SK-N-SH (cell line): ENCODE results near the gene CHPF2. TPM values are rescaled to one million over a fixed set of nuclear protein-coding genes. Genes with fewer than 3 reads are reported as not detected.

Experiments used
- CTCF ChIA-PET: fragments of 300-600, 350-600 bp; formaldehyde crosslinking; extraction: SDS; loops from one replicate; lab custom pipeline; 2021; lab: Yijun Ruan, JAX
- POLR2A ChIA-PET: fragments of 350-600 bp; sonication (Branson Sonifier 250); formaldehyde crosslinking; extraction: SDS; loops from one replicate; lab custom pipeline; 2020; ENCODE audit warnings: antibody characterized with exemption, inconsistent platforms; lab: Yijun Ruan, JAX
- DNase-seq: peaks from one replicate; pipeline ENCODE4 v3.0.0; 2012
- H2AFZ ChIP-seq: fragments of 200-600 bp; sonication (generic); 2 replicates; pipeline ENCODE4 v1.8.1; 2016; ENCODE audit warnings: antibody characterized with exemption, mild to moderate bottlenecking, low read depth
- H3F3A ChIP-seq: fragments of 200-600 bp; sonication (generic); replicated peaks from 2 replicates; pipeline ENCODE3; 2016; ENCODE audit warnings: antibody characterized with exemption, mild to moderate bottlenecking; ENCODE audit not compliant: insufficient read depth
- H3K27ac ChIP-seq, 2 experiments: fragments of 200-500 bp in 1 of 2; fragments of 200-600 bp in 1 of 2; sonication (Bioruptor generic) in 1 of 2; sonication (generic), shearing (Covaris generic) in 1 of 2; 2 replicates each; pipeline versions ENCODE4 v1.5.1 to v1.6.1; 2014 to 2016; ENCODE audit warnings: low read depth in 2 of 2, inconsistent platforms in 1 of 2, low read length in 1 of 2, mild to moderate bottlenecking in 1 of 2, mixed read lengths in 1 of 2
- H3K27me3 ChIP-seq: fragments of 200-600 bp; sonication (generic), shearing (Covaris generic); 2 replicates; pipeline ENCODE4 v1.6.1; 2016; ENCODE audit warnings: mixed run types; ENCODE audit not compliant: insufficient read depth
- H3K36me3 ChIP-seq, 2 experiments: fragments of 200-500 bp in 1 of 2; fragments of 200-600 bp in 1 of 2; sonication (Bioruptor generic) in 1 of 2; sonication (generic) in 1 of 2; replicated peaks in 1 of 2; 2 replicates each; pipeline versions ENCODE3 to v1.5.1; 2014 to 2016; ENCODE audit warnings: low read length in 1 of 2, mild to moderate bottlenecking in 1 of 2; ENCODE audit not compliant: insufficient read depth in 2 of 2, control insufficient read depth in 1 of 2
- H3K4me1 ChIP-seq, 2 experiments: fragments of 200-500 bp in 1 of 2; fragments of 200-600 bp in 1 of 2; sonication (Bioruptor generic) in 1 of 2; sonication (generic), shearing (Covaris generic) in 1 of 2; 2 replicates each; pipeline versions ENCODE4 v1.5.1 to v1.6.1; 2014 to 2016; ENCODE audit warnings: low read depth in 1 of 2, low read length in 1 of 2, mixed run types in 1 of 2; ENCODE audit not compliant: insufficient read depth in 2 of 2, control insufficient read depth in 1 of 2
- H3K4me2 ChIP-seq: fragments of 200-600 bp; sonication (generic), shearing (Covaris generic); 2 replicates; pipeline ENCODE4 v1.6.1; 2017; ENCODE audit warnings: mixed run types
- H3K4me3 ChIP-seq, 2 experiments: fragments of 200-500 bp in 1 of 2; fragments of 200-600 bp in 1 of 2; sonication (Bioruptor generic) in 1 of 2; sonication (generic), shearing (Covaris generic) in 1 of 2; 2 replicates each; pipeline versions ENCODE4 v1.5.1 to v1.8.1; 2014 to 2016; ENCODE audit warnings: low read depth in 2 of 2, inconsistent platforms in 1 of 2, low read length in 1 of 2, mild to moderate bottlenecking in 1 of 2, mixed read lengths in 1 of 2, moderate library complexity in 1 of 2
- H3K79me2 ChIP-seq: fragments of 200-600 bp; sonication (generic); 2 replicates; pipeline ENCODE4 v1.8.1; 2017; ENCODE audit warnings: mild to moderate bottlenecking; ENCODE audit not compliant: insufficient read depth
- H3K9ac ChIP-seq: fragments of 200-600 bp; sonication (generic); 2 replicates; pipeline ENCODE4 v1.6.1; 2017; ENCODE audit warnings: mixed run types
- H3K9me2 ChIP-seq: fragments of 200-600 bp; sonication (generic); 2 replicates; pipeline ENCODE4 v1.6.1; 2017; ENCODE audit warnings: mixed run types
- H3K9me3 ChIP-seq: fragments of 200-600 bp; sonication (generic); 2 replicates; pipeline ENCODE4 v1.6.1; 2017; ENCODE audit warnings: mixed run types, mild to moderate bottlenecking, moderate library complexity
- H4K20me1 ChIP-seq: fragments of 200-600 bp; sonication (generic); 2 replicates; pipeline ENCODE4 v1.6.1; 2017; ENCODE audit warnings: mild to moderate bottlenecking, mixed run types; ENCODE audit not compliant: insufficient read depth
- EP300 ChIP-seq, 2 experiments: IDR thresholded peaks; 2 replicates each; pipeline versions ENCODE4 v1.4.0 to v1.6.1; 2012; ENCODE audit warnings: borderline replicate concordance in 1 of 2, low read depth in 1 of 2, low read length in 1 of 2
- EZH2phosphoT487 ChIP-seq: fragments of 200-600 bp; sonication (generic); IDR thresholded peaks from 2 replicates; pipeline ENCODE4 v1.6.1; 2017; ENCODE audit warnings: low read depth, mixed run types, mild to moderate bottlenecking, antibody characterized with exemption, moderate library complexity, borderline replicate concordance
- FOXM1 ChIP-seq: IDR thresholded peaks from 2 replicates; pipeline ENCODE4 v1.4.0; 2012; ENCODE audit warnings: low read depth, mild to moderate bottlenecking
- NFIC ChIP-seq: IDR thresholded peaks from 2 replicates; pipeline ENCODE4 v1.4.0; 2012; ENCODE audit warnings: borderline replicate concordance
- POLR2AphosphoS5 ChIP-seq: IDR thresholded peaks from 2 replicates; pipeline ENCODE4 v1.6.1; 2012; ENCODE audit warnings: low read depth, low read length
- RCOR1 ChIP-seq: fragments of 150-350 bp; IDR thresholded peaks from 2 replicates; pipeline ENCODE4 v1.6.1; 2017; ENCODE audit warnings: antibody characterized with exemption, low read length
- SIN3A ChIP-seq: IDR thresholded peaks from 2 replicates; pipeline ENCODE4 v1.6.1; 2012; ENCODE audit warnings: low read depth, mild to moderate bottlenecking, low read length, moderate library complexity, borderline replicate concordance
- TAF1 ChIP-seq: IDR thresholded peaks from 2 replicates; pipeline ENCODE4 v1.6.1; 2012; ENCODE audit warnings: low read depth, mild to moderate bottlenecking, low read length, moderate library complexity, borderline replicate concordance
- TCF12 ChIP-seq: IDR thresholded peaks from 2 replicates; pipeline ENCODE4 v1.4.0; 2012
- TEAD4 ChIP-seq: IDR thresholded peaks from 2 replicates; pipeline ENCODE4 v1.4.0; 2012; ENCODE audit warnings: mild to moderate bottlenecking, borderline replicate concordance; ENCODE audit not compliant: insufficient read depth
- USF2 ChIP-seq: fragments of 150-350 bp; IDR thresholded peaks from 2 replicates; pipeline ENCODE4 v1.6.1; 2017; ENCODE audit warnings: antibody characterized with exemption, low read length, low read depth, borderline replicate concordance
- YY1 ChIP-seq: IDR thresholded peaks from 2 replicates; pipeline ENCODE4 v1.4.0; 2012; ENCODE audit warnings: low read depth, mild to moderate bottlenecking
- ZBTB33 ChIP-seq: IDR thresholded peaks from 2 replicates; pipeline ENCODE4 v1.4.0; 2012; ENCODE audit warnings: low read depth, borderline replicate concordance
- WGBS: methylation state at CpG from one replicate; pipeline ENCODE4 v1.1.6; 2017; ENCODE audit warnings: low lambda C conversion rate; 5-methylcytosine and 5-hydroxymethylcytosine counted together
- polyA plus RNA-seq, 3 experiments: library from polyadenylated mRNA; depleted of rRNA; stranded (reverse); fragments of >200 nt; gene quantifications; 2 replicates each; pipeline ENCODE4 v1.2.3, GENCODE V29; 2012

CHPF2 gene
- polyA plus RNA-seq, 1 of the 3 experiments (the other 2 are of a cell fraction), result 68.6 TPM

GRCh38 chr7:151211155-151211772 lies 21.0 kb upstream of the CHPF2 start:
- WGBS, result 87% methylated on average over 3 of the region's 3 CpGs
- Histone ChIP-seq H3F3A (no peaks in the 10 kb centered on the region), H2AFZ (no peak overlapping the region), H3K36me3 (peaks cover 25 to 36% of the 10 kb centered on the region in 2 experiments), H3K9me3 (no peaks in the 10 kb centered on the region), H3K79me2 (no peaks in the 10 kb centered on the region), H3K9ac (no peak overlapping the region), H3K4me3 (no peak overlapping the region), H3K27me3 (peaks cover 6% of the 10 kb centered on the region; the same call in 1 of the 2 replicates), H4K20me1 (0 out of 2 replicates have a peak, but pooled peaks cover 9% of the 10 kb centered on the region), H3K9me2 (no peaks in the 10 kb centered on the region), H3K27ac (no peak overlapping the region), H3K4me2 (no peak overlapping the region), H3K4me1 (no peaks in the 10 kb centered on the region)
- DNase-seq, result no peak
- no peak for TF ChIP-seq EP300 (IDR thresholded peaks at IDR 0.05; ENCODE audit: borderline replicate concordance in 1 of 2, low read depth in 1 of 2, low read length in 1 of 2)
- ChIA-PET CTCF (interaction anchor here (0.8 to 2.2 kb wide), 5 partner anchors 12 to 87 kb away, joined by 3 to 6 read pairs (median 3); no protein-coding TSS in a partner anchor), POLR2A (interaction anchor here (1.5 kb wide), 1 partner anchor 16 kb away, joined by 5 read pairs; the partner anchor contains the start of gene ABCF2)

GRCh38 chr7:151212626-151213025 lies 19.7 kb upstream of the CHPF2 start:
- Histone ChIP-seq H3K4me2 (no peak overlapping the region), H3K9me2 (no peaks in the 10 kb centered on the region), H3K27ac (no peak overlapping the region), H3K9ac (no peak overlapping the region), H4K20me1 (0 out of 2 replicates have a peak, but pooled peaks cover 9% of the 10 kb centered on the region), H3K4me3 (no peak overlapping the region), H3K79me2 (no peaks in the 10 kb centered on the region), H2AFZ (no peak overlapping the region), H3F3A (no peaks in the 10 kb centered on the region), H3K27me3 (0 out of 2 replicates have a peak, but pooled peaks cover under 1% of the 10 kb centered on the region), H3K4me1 (no peaks in the 10 kb centered on the region), H3K36me3 (peaks cover 33 to 46% of the 10 kb centered on the region in 2 experiments), H3K9me3 (no peaks in the 10 kb centered on the region)
- CTCF ChIA-PET, result interaction anchor here (0.7 to 2.6 kb wide), 6 partner anchors 11 to 92 kb away, joined by 3 to 11 read pairs (median 6); partner anchors contain the start of genes ABCF2 and ASB10
- TF ChIP-seq TCF12, result no peak
- no peak for TF ChIP-seq RCOR1
- TF ChIP-seq FOXM1, result no peak
- no peak for DNase-seq
- WGBS, result 91% methylated on average over 5 of the region's 5 CpGs
- POLR2A ChIA-PET, result interaction anchor here (0.9 to 1.1 kb wide), 2 partner anchors 11 to 31 kb away, joined by 3 read pairs; no protein-coding TSS in a partner anchor

- 86% methylated on average over 2 of the region's 3 CpGs for WGBS
- no peak for DNase-seq
- H2AFZ ChIP-seq, result no peak overlapping the region
- H3K9me3 ChIP-seq, result no peaks in the 10 kb centered on the region
- H3K4me3 ChIP-seq, result no peak overlapping the region
- peaks cover 44 to 57% of the 10 kb centered on the region in 2 experiments for H3K36me3 ChIP-seq
- H3K27ac ChIP-seq, result no peak overlapping the region
- 0 out of 2 replicates have a peak, but pooled peaks cover 9% of the 10 kb centered on the region for H4K20me1 ChIP-seq
- no peaks in the 10 kb centered on the region for H3K4me1 ChIP-seq
- no peaks in the 10 kb centered on the region for H3K27me3 ChIP-seq
- H3K4me2 ChIP-seq, result no peak overlapping the region
- no peaks in the 10 kb centered on the region for H3K9me2 ChIP-seq
- CTCF ChIA-PET, result interaction anchor here (0.7 to 2.6 kb wide), 9 partner anchors 9 to 201 kb away, joined by 3 to 11 read pairs (median 5); partner anchors contain the start of gene ASB10
- POLR2A ChIA-PET, result interaction anchor here (1.5 kb wide), 1 partner anchor 13 kb away, joined by 9 read pairs; the partner anchor contains the start of gene ABCF2
- TF ChIP-seq ZBTB33, result no peak
- no peak for TF ChIP-seq POLR2AphosphoS5
- TF ChIP-seq TAF1, result no peak
- TF ChIP-seq SIN3A, result no peak
- TF ChIP-seq EZH2phosphoT487, result no peak
- no peak for TF ChIP-seq YY1
- no peak for TF ChIP-seq USF2
- TF ChIP-seq NFIC, result no peak
- TF ChIP-seq TCF12, result no peak
- no peak for TF ChIP-seq TEAD4
- no peak for TF ChIP-seq RCOR1
- H3F3A ChIP-seq, result no peaks in the 10 kb centered on the region
- H3K79me2 ChIP-seq, result no peaks in the 10 kb centered on the region
- no peak overlapping the region for H3K9ac ChIP-seq
Measured at GRCh38 chr7:151213826-151214225, 18.5 kb upstream of the CHPF2 start.
